HCT116 (cell line): ENCODE measurements around the gene MED27. TPM values are rescaled to one million over a fixed set of nuclear protein-coding genes. Genes with fewer than 3 reads are reported as not detected.

Source experiments
- ATAC-seq: fragments of 200-7000 bp; cut with Tn5 transposase; 2 replicates; pipeline ENCODE4 v1.9.1; 2020; ENCODE audit warnings: mild to moderate bottlenecking, moderate library complexity
- BruUV-seq: library from RNA; stranded (reverse); fragments of 400-500 nt; replicated peaks from 2 replicates; lab custom pipeline; 2021; lab: Mats Ljungman, UMichigan
- CTCF ChIA-PET: fragments of 300-600 bp; sonication (Branson Sonifier 250); formaldehyde crosslinking; loops from one replicate; lab custom pipeline; 2021; ENCODE audit warnings: antibody characterized with exemption; lab: Charles Lee
- POLR2A ChIA-PET: fragments of 300-600, 350-600 bp; sonication (Branson Sonifier 250); formaldehyde crosslinking; loops from one replicate; lab custom pipeline; 2021; ENCODE audit warnings: antibody characterized with exemption; lab: Charles Lee
- RAD21 ChIA-PET, 2 experiments: fragments of 300-600 bp; sonication (Branson Sonifier 250); formaldehyde crosslinking; loops; one replicate each; lab custom pipeline; 2023; ENCODE audit warnings: low total read pairs in 2 of 2; ENCODE audit not compliant: uncharacterized antibody in 2 of 2, unreplicated experiment in 2 of 2, low non-redundant PET in 1 of 2; lab: Charles Lee
- DNase-seq: peaks from one replicate; pipeline ENCODE4 v3.0.0-alpha.2; 2010; ENCODE audit warnings: low read depth, low spot score
- H2AFZ ChIP-seq: fragments of 200-600 bp; shearing (Covaris generic), sonication (generic); 2 replicates; pipeline ENCODE4 v1.6.1; 2017; ENCODE audit warnings: low read depth, mixed run types, mixed read lengths, antibody characterized with exemption, low read length; ENCODE audit not compliant: poor library complexity, severe bottlenecking
- H3K27ac ChIP-seq: 2 replicates; pipeline ENCODE4 v1.5.1; 2012; ENCODE audit warnings: low read depth, low read length
- H3K27me3 ChIP-seq: fragments of 200-600 bp; sonication (generic); 2 replicates; pipeline ENCODE4 v1.6.1; 2016; ENCODE audit warnings: mixed run types, low read length, mixed read lengths; ENCODE audit not compliant: insufficient read depth
- H3K36me3 ChIP-seq, 2 experiments: fragments of 200-500 bp in 1 of 2; fragments of 200-600 bp in 1 of 2; sonication (Bioruptor generic) in 1 of 2; sonication (generic) in 1 of 2; 2 replicates each; pipeline versions ENCODE4 v1.5.1 to v1.6.1; 2014 to 2016; ENCODE audit warnings: low read length in 2 of 2, inconsistent platforms in 1 of 2, mixed read lengths in 1 of 2, mixed run types in 1 of 2; ENCODE audit not compliant: insufficient read depth in 2 of 2, control insufficient read depth in 1 of 2
- H3K4me1 ChIP-seq, 2 experiments: fragments of 200-600 bp in 1 of 2; sonication (generic) in 1 of 2; 2 replicates each; pipeline versions ENCODE4 v1.5.1 to v1.6.1; 2012 to 2017; ENCODE audit warnings: low read length in 2 of 2, inconsistent platforms in 1 of 2, mild to moderate bottlenecking in 1 of 2, mixed read lengths in 1 of 2, mixed run types in 1 of 2, moderate library complexity in 1 of 2; ENCODE audit not compliant: insufficient read depth in 2 of 2, control insufficient read depth in 1 of 2
- H3K4me2 ChIP-seq: fragments of 200-600 bp; sonication (generic); 2 replicates; pipeline ENCODE4 v1.6.1; 2017; ENCODE audit warnings: mixed run types, low read length, mixed read lengths
- H3K4me3 ChIP-seq, 2 experiments: fragments of 200-600 bp in 1 of 2; sonication (generic) in 1 of 2; replicated peaks in 1 of 2; 2 replicates each; pipeline ENCODE4 v1.5.1; 2011 to 2016; ENCODE audit warnings: low read length in 2 of 2, control low read depth in 1 of 2, low read depth in 1 of 2, mild to moderate bottlenecking in 1 of 2, mixed read lengths in 1 of 2, mixed run types in 1 of 2
- H3K79me2 ChIP-seq: fragments of 200-600 bp; sonication (generic); 2 replicates; pipeline ENCODE4 v1.6.1; 2017; ENCODE audit warnings: mild to moderate bottlenecking, mixed run types, low read length, moderate library complexity, mixed read lengths; ENCODE audit not compliant: insufficient read depth
- H3K9ac ChIP-seq: fragments of 200-600 bp; sonication (generic); 2 replicates; pipeline ENCODE4 v1.6.1; 2016; ENCODE audit warnings: low read length, mixed read lengths
- H3K9me2 ChIP-seq: fragments of 200-600 bp; sonication (generic), shearing (Covaris generic); 2 replicates; pipeline ENCODE4 v1.6.1; 2017; ENCODE audit warnings: mixed run types, mild to moderate bottlenecking, moderate library complexity; ENCODE audit not compliant: insufficient read depth
- H3K9me3 ChIP-seq, 2 experiments: fragments of 200-500 bp in 1 of 2; fragments of 200-600 bp in 1 of 2; sonication (Bioruptor generic) in 1 of 2; sonication (generic) in 1 of 2; 2 replicates each; pipeline ENCODE4 v1.6.1; 2014 to 2017; ENCODE audit warnings: low read length in 2 of 2, mixed read lengths in 2 of 2, inconsistent platforms in 1 of 2, low read depth in 1 of 2, mild to moderate bottlenecking in 1 of 2, mixed run types in 1 of 2, moderate library complexity in 1 of 2; ENCODE audit not compliant: control insufficient read depth in 1 of 2, insufficient read depth in 1 of 2
- H4K20me1 ChIP-seq: fragments of 200-600 bp; sonication (generic), shearing (Covaris generic); 2 replicates; pipeline ENCODE4 v1.6.1; 2017; ENCODE audit warnings: mixed run types, mild to moderate bottlenecking, moderate library complexity; ENCODE audit not compliant: insufficient read depth
- ATF3 ChIP-seq: IDR thresholded peaks from 2 replicates; pipeline ENCODE4 v1.6.1; 2012
- CTCF ChIP-seq, 3 experiments: fragments of 200-600 bp in 1 of 3; sonication (generic) in 1 of 3; IDR thresholded peaks in 2 of 3; conservative IDR thresholded peaks in 1 of 3; 2 replicates each; pipeline ENCODE4 v1.5.1; 2012 to 2017; ENCODE audit warnings: low read depth in 2 of 3, low read length in 2 of 3, antibody characterized with exemption in 1 of 3, borderline replicate concordance in 1 of 3, control low read depth in 1 of 3, mild to moderate bottlenecking in 1 of 3, mixed read lengths in 1 of 3, mixed run types in 1 of 3, moderate library complexity in 1 of 3; ENCODE audit not compliant: insufficient read depth in 1 of 3
- EGR1 ChIP-seq: IDR thresholded peaks from 2 replicates; pipeline ENCODE4 v1.6.1; 2012; ENCODE audit warnings: low read depth
- ELF1 ChIP-seq: IDR thresholded peaks from 2 replicates; pipeline ENCODE4 v1.6.1; 2012; ENCODE audit warnings: low read depth, borderline replicate concordance
- EZH2 ChIP-seq: fragments of 200-600 bp; sonication (generic); IDR thresholded peaks from 2 replicates; pipeline ENCODE4 v1.6.1; 2017; ENCODE audit warnings: antibody characterized with exemption, mixed run types
- EZH2phosphoT487 ChIP-seq: fragments of 200-600 bp; IDR thresholded peaks from 2 replicates; pipeline ENCODE4 v1.6.1; 2018; ENCODE audit warnings: antibody characterized with exemption, borderline replicate concordance
- JUND ChIP-seq: IDR thresholded peaks from 2 replicates; pipeline ENCODE4 v1.6.1; 2012
- POLR2A ChIP-seq: IDR thresholded peaks from 2 replicates; pipeline ENCODE4 v1.7.0; 2011; ENCODE audit warnings: borderline replicate concordance; ENCODE audit not compliant: insufficient read depth, insufficient read length; ENCODE audit errors: extremely low read depth
- POLR2AphosphoS5 ChIP-seq: IDR thresholded peaks from 2 replicates; pipeline ENCODE4 v1.6.1; 2011; ENCODE audit warnings: mild to moderate bottlenecking, low read depth, low read length, moderate library complexity
- RAD21 ChIP-seq: IDR thresholded peaks from 2 replicates; pipeline ENCODE4 v1.6.1; 2012; ENCODE audit warnings: low read depth, mild to moderate bottlenecking
- REST ChIP-seq: IDR thresholded peaks from 2 replicates; pipeline ENCODE4 v1.6.1; 2012; ENCODE audit warnings: low read depth
- SIN3A ChIP-seq: IDR thresholded peaks from 2 replicates; pipeline ENCODE4 v1.6.1; 2012; ENCODE audit warnings: low read depth
- SP1 ChIP-seq: IDR thresholded peaks from 2 replicates; pipeline ENCODE4 v1.6.1; 2012; ENCODE audit warnings: low read depth
- SRF ChIP-seq: IDR thresholded peaks from 2 replicates; pipeline ENCODE4 v1.6.1; 2012; ENCODE audit warnings: low read depth
- TCF7L2 ChIP-seq: IDR thresholded peaks from 2 replicates; pipeline ENCODE4 v1.7.0; 2011; ENCODE audit warnings: borderline replicate concordance, inconsistent platforms; ENCODE audit not compliant: insufficient read depth, insufficient read length; ENCODE audit errors: extremely low read depth
- YY1 ChIP-seq: IDR thresholded peaks from 2 replicates; pipeline ENCODE4 v1.6.1; 2011; ENCODE audit warnings: low read length, low read depth, moderate library complexity, mild to moderate bottlenecking; ENCODE audit not compliant: insufficient replicate concordance; ENCODE audit errors: extremely low read depth
- ZBTB33 ChIP-seq: IDR thresholded peaks from 2 replicates; pipeline ENCODE4 v1.6.1; 2011; ENCODE audit warnings: mild to moderate bottlenecking, low read length, moderate library complexity; ENCODE audit not compliant: insufficient replicate concordance; ENCODE audit errors: extremely low read depth
- intact Hi-C: fragments of 100-400 bp; cut with micrococcal nuclease; formaldehyde crosslinking; loops from 2 replicates; pipeline ENCODE4 v1.10.0; 2022
- total RNA-seq: library from RNA; stranded (reverse); gene quantifications from one replicate; pipeline ENCODE4 v1.2.1, GENCODE V29; 2021; ENCODE audit not compliant: unreplicated experiment

Gene MED27
- total RNA-seq, 1 experiment from 2014 or later, result 26.9 TPM

GRCh38 chr9:132042324-132042723 lies 37.3 kb downstream of the MED27 start (continued):
- TF ChIP-seq CTCF (IDR thresholded peaks at IDR 0.05 in 2 of 3, conservative IDR thresholded peaks at IDR 0.05 in 1 of 3; ENCODE audit: borderline replicate concordance in 1 of 3, insufficient read depth in 1 of 3, low read depth in 2 of 3, low read length in 2 of 3), result no peak
- TF ChIP-seq TCF7L2, result no peak
- peak; percentile 24; the same call in 1 of the 2 replicates for TF ChIP-seq SP1
- no peak for TF ChIP-seq SIN3A
- no peak for TF ChIP-seq ATF3
- TF ChIP-seq ELF1, result no peak

- Histone ChIP-seq H3K4me3 (no peak overlapping the region), H4K20me1 (no peaks in the 10 kb centered on the region), H3K4me2 (peak overlapping the region; percentile 51; the same call in 1 of the 2 replicates), H3K4me1 (peaks cover 6 to 13% of the 10 kb centered on the region in 2 experiments), H3K36me3 (no peaks in the 10 kb centered on the region), H3K27me3 (no peaks in the 10 kb centered on the region), H3K9ac (no peak overlapping the region), H3K9me3 (no peaks in the 10 kb centered on the region), H3K27ac (no peak overlapping the region), H3K9me2 (no peaks in the 10 kb centered on the region), H3K79me2 (peaks cover 25% of the 10 kb centered on the region), H2AFZ (no peak overlapping the region)
- BruUV-seq, result no TSS peak
- no peak for DNase-seq
- no peak for TF ChIP-seq POLR2A
- TF ChIP-seq EZH2phosphoT487, result no peak
- no peak for TF ChIP-seq JUND
- TF ChIP-seq YY1, result no peak
- TF ChIP-seq ZBTB33, result no peak
- TF ChIP-seq REST, result no peak
- TF ChIP-seq SIN3A, result no peak
- no peak for TF ChIP-seq ATF3
- no peak for TF ChIP-seq RAD21
- no peak for TF ChIP-seq POLR2AphosphoS5
- no peak for TF ChIP-seq SRF
- no peak for TF ChIP-seq SP1
- TF ChIP-seq EZH2, result no peak
- no peak for TF ChIP-seq EGR1
- CTCF ChIA-PET, result no interaction called here
- ATAC-seq, result no peak
- intact Hi-C loops, result no loop called here
- RAD21 ChIA-PET, result no interaction called here
- POLR2A ChIA-PET, result no interaction called here
Observed at GRCh38 chr9:132041798-132042197, 37.9 kb downstream of the MED27 start.
